HG03196 (cell line): ENCODE data around the gene NMT1.
A peak's percentile ranks its signal among the peaks of the same experiment; 100 is the strongest.

Experiments used
- ATAC-seq: cut with Tn5 transposase; IDR thresholded peaks from one replicate; pipeline ENCODE4 v1.9.1; 2021; ENCODE audit not compliant: unreplicated experiment

Gene NMT1

DNA sequence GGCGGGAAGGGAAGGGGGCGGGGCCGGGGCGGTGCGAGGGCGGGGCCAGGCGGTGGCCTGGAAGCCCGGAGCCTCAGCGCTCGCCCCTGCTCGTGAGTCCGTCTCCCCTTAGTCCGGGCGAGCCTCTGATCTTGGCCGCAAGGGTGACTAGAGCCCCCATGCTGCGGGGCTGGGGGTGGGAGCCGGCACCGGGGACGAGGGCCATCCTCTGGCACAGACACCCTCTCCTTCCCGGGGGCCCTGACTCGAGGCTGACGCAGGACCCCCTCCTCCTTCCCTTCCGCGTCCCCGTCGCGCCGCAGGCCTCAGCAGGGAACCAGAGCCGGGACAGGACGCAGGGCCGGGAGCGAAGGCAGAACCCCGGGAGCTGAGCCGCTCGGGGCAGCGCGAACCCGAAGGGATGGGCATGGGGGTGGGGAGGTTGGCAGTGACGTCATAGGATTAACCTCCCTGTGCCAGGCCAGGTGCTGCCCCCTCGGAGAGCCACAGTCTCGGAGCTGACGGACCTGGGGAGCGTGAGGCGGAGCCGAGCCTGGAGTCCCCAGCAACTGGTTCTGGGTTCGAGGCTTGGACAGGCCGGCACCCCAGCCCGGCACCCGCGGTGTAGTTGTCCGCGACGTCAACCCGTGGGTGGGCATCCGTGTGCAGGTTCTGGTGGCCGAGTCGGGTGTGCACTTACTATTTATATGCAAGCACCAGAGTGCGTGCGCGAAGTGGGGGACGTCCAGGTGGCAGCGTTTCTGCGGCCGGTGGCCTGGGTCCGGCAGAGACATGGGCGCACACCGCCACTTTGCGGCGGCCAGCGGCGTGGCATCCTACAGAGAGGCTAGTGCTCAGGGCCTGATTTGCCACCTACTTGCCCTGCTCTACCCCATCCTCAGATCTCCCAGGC, 71.7 kb downstream of the NMT1 start:
- no peak for ATAC-seq

GRCh38 chr17:45135192-45135977, 74.3 kb downstream of the NMT1 start, which contains the start of gene ACBD4:
Gene ACBD4, plus strand, starts transcription at chr17:45135687. Its CDS starts 458 bp downstream, at chr17:45136145.
- peak; percentile 69 for ATAC-seq

DNA sequence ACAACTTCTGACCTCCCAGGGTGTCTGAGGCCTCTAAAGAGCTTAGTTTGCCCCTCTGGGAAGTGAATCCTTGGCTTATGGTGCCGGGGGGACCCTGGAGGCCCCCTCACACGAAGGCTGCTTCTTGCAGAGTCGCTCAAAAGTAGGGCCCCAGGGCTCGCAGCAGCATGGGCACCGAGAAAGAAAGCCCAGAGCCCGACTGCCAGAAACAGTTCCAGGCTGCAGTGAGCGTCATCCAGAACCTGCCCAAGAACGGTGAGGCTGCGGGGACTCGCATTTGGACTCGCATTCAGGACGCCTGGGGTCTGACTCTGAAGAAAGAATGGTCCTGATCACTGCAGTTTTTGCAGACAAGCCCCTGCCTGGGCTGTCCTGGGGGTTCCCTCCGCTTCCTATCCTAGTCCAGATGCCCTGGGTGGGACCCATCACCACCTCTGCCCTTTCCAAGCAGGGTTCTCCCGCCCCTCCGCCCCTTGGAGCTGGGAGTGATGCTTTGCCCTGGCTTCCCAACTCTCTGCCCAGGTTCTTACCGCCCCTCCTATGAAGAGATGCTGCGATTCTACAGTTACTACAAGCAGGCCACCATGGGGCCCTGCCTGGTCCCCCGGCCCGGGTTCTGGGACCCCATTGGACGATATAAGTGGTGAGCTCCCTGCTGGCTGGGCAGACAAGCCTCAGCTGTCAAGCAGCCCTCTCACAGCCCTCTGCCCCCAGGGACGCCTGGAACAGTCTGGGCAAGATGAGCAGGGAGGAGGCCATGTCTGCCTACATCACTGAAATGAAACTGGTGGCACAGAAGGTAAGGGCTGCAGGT, 75.1 kb downstream of the NMT1 start:
- no peak for ATAC-seq

GRCh38 chr17:45136846-45137560, 75.9 kb downstream of the NMT1 start:
- no peak for ATAC-seq

DNA sequence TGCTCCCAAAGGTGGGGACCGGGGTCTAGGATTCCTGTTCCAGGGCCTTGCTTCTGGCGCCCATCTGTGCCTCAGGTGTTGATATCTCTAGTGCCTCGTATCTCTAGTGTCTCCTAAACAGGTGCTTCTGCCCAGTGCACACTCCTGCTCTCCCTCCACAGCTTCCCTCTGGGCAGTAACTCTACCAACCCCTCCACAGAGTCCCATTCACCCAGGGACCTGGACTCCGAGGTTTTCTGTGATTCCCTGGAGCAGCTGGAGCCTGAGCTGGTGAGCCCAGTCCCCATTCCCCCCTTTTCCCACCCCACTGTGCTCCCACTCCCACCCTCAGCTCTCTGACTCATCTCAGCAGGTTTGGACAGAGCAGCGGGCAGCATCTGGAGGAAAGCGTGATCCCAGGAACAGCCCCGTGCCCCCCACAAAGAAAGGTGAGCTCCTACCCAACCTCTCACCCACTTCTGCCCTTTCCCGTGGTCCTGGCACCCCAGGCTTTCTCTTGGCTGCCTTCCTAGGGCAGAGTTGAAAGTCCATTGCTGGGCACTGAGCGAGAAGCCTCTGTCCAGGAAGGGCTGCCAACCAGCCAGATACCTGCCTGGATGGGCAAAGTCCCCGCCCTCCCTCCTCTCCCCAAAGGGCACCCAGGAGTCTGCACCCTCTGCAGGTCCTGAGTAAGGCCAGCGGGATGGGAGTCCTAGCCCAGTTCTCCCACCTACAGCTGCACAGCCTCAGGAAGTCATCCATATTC, 76.6 kb downstream of the NMT1 start:
- ATAC-seq = no peak

DNA sequence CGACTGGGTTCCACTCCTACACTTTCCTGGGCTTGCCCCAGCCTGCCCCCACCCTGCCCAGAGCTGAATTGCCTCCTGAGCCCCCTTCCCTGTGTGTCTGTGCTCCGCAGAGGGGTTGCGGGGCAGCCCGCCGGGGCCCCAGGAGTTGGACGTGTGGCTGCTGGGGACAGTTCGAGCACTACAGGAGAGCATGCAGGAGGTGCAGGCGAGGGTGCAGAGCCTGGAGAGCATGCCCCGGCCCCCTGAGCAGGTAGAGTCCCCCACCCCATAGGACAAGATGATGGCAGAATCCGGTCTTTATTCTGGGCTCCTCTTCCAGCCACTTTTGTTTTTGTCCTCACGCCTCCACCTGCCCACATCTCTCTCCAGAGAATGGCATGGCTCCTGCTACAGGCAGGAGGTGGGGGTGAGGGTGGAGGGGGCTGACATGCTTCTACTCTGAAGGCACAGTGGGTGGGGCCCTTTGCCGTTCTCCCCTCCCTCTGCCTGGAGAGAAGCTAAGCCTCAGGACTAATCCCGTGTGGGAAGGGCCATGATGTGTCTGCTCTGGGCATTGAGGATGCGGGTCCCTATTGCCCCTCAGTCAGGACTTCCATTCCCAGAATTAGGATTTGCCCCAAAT, 77.9 kb downstream of the NMT1 start:
- ATAC-seq = no peak

- ATAC-seq = no peak
Measured at GRCh38 chr17:45139533-45139920, 78.4 kb downstream of the NMT1 start.

- ATAC-seq = no peak
Measured at GRCh38 chr17:45143094-45143670, 82.1 kb downstream of the NMT1 start.

- ATAC-seq = no peak
Measured at GRCh38 chr17:45143767-45144198, 82.7 kb downstream of the NMT1 start.

DNA sequence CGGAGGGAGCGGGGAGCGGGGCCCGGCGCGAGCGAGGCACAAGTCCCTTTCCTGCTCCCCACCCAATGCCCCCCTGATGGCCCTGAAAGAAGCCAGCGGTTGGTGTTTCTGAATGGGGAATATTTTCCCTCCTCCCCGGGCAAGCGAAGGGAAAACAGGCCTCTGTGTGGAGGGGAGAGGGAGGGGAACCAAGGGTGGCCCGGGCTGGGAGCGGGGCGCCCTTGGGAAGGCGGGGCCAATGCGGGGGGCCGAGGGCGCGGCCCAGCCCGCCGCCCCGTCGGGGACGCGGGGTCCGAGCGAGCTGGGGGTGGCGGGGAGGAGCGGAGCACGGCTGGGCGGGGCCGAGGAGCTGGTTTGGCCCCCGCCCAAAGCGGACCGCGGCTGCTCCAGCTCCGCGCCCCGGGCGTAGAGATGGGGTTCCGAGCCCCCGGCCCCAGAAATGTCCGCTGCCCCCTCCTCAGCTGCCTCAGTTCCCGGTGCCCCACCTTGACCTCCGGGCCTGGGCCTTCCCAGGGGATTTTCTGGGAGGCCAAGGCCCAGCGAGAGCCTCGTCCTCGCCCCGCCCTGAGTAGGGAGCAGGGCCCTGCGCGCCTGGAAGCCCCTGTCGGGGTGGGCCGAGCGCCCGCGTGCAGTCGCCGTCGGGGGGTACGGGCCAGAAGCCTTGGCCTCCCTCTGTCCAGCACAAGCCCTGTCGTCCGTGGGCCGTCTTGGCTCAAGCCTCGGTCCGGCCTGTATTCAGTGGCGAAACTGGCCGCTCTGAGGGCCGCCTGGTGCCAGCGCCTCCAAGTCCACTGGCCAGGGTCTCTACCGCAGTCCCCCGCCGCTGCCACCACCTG, 83.3 kb downstream of the NMT1 start:
- no peak for ATAC-seq

GRCh38 chr17:45145035-45145389, 83.9 kb downstream of the NMT1 start:
- no peak for ATAC-seq

DNA sequence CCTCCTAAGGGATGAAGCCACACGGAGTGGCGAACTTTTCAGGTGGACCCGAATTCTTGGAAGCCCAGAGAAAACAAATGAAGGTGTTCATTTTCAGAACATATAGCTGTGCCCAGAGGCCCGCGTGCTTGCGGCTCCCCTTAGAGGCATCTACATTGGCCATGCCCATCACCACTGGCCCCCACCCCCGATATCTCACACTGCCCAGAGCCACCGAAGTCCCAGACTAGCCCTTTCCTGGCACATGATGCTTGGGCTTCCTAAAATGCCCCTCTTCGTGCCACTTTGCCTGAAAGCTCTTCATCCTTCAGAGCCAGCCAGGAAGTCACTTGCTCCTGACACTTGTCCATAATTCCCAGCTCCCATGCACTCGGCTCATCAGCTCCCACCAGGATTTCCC, 85.0 kb downstream of the NMT1 start:
- no peak for ATAC-seq

DNA sequence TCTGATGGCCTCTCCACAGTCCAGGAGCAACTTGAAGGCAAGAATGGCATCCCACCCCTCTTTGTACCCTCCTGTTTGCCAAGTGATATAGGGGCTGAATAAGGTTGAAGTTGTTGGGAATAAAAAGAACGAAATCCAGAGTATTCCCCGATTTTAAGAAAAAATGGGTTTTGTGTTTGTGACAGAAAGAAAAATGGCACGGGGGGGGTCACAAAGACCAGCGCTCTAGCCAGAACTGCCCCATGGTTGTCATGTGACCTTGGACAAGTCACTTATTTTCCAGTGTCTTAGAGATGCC, 85.4 kb downstream of the NMT1 start:
- no peak for ATAC-seq

DNA sequence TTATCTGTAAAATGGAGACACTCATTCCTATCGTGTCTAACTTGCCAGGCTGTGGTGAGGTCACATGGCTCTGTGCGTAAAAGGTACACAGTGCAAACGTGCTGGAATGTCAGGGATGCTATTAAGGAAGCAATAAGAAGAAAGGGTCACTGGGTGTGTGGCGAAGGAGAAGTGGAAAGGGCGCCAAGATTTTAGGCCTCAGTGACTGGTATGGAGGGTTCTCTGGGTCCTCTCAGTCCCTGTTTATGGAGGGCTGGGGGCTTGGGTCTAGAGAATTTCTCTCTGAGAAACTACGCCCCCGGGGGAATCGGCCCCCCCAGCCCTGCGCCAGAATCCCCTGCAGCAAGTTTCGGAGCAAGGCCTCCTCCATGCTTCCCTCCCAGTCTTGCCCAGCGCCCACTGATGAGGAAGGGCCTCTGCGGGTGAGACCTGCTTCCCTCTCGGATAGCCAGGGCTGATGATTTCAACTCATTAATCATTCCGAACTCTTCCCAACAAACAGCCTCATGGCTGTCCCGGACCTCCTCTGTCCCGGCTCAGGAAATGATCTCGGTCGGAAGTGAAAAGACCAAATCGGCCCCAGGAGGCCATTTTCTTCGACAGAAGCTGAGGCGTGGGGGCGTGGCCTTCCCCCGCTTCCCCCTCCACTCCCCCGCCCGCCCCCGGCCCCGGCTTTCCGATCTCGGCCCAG, 85.9 kb downstream of the NMT1 start:
- no peak for ATAC-seq

- ATAC-seq = no peak
Measured at GRCh38 chr17:45147581-45148182, 86.6 kb downstream of the NMT1 start.

- ATAC-seq = peak; percentile 55
Measured at GRCh38 chr17:45148183-45149036, 87.3 kb downstream of the NMT1 start, which contains the start of gene HEXIM1. Gene HEXIM1, plus strand, starts transcription at chr17:45148475. Its CDS starts 716 bp downstream, at chr17:45149191.
